HCT116 (cell line): ENCODE measurements around the gene LIMS2. TPM values are rescaled to one million over a fixed set of nuclear protein-coding genes. Genes with fewer than 3 reads are reported as not detected.

Source experiments
- ATAC-seq: fragments of 200-7000 bp; cut with Tn5 transposase; 2 replicates; pipeline ENCODE4 v1.9.1; 2020; ENCODE audit warnings: mild to moderate bottlenecking, moderate library complexity
- BruUV-seq: library from RNA; stranded (reverse); fragments of 400-500 nt; replicated peaks from 2 replicates; lab custom pipeline; 2021; lab: Mats Ljungman, UMichigan
- CTCF ChIA-PET: fragments of 300-600 bp; sonication (Branson Sonifier 250); formaldehyde crosslinking; loops from one replicate; lab custom pipeline; 2021; ENCODE audit warnings: antibody characterized with exemption; lab: Charles Lee
- POLR2A ChIA-PET: fragments of 300-600, 350-600 bp; sonication (Branson Sonifier 250); formaldehyde crosslinking; loops from one replicate; lab custom pipeline; 2021; ENCODE audit warnings: antibody characterized with exemption; lab: Charles Lee
- RAD21 ChIA-PET, 2 experiments: fragments of 300-600 bp; sonication (Branson Sonifier 250); formaldehyde crosslinking; loops; one replicate each; lab custom pipeline; 2023; ENCODE audit warnings: low total read pairs in 2 of 2; ENCODE audit not compliant: uncharacterized antibody in 2 of 2, unreplicated experiment in 2 of 2, low non-redundant PET in 1 of 2; lab: Charles Lee
- DNase-seq: peaks from one replicate; pipeline ENCODE4 v3.0.0-alpha.2; 2010; ENCODE audit warnings: low read depth, low spot score
- H2AFZ ChIP-seq: fragments of 200-600 bp; shearing (Covaris generic), sonication (generic); 2 replicates; pipeline ENCODE4 v1.6.1; 2017; ENCODE audit warnings: low read depth, mixed run types, mixed read lengths, antibody characterized with exemption, low read length; ENCODE audit not compliant: poor library complexity, severe bottlenecking
- H3K27ac ChIP-seq: 2 replicates; pipeline ENCODE4 v1.5.1; 2012; ENCODE audit warnings: low read depth, low read length
- H3K27me3 ChIP-seq: fragments of 200-600 bp; sonication (generic); 2 replicates; pipeline ENCODE4 v1.6.1; 2016; ENCODE audit warnings: mixed run types, low read length, mixed read lengths; ENCODE audit not compliant: insufficient read depth
- H3K36me3 ChIP-seq, 2 experiments: fragments of 200-500 bp in 1 of 2; fragments of 200-600 bp in 1 of 2; sonication (Bioruptor generic) in 1 of 2; sonication (generic) in 1 of 2; 2 replicates each; pipeline versions ENCODE4 v1.5.1 to v1.6.1; 2014 to 2016; ENCODE audit warnings: low read length in 2 of 2, inconsistent platforms in 1 of 2, mixed read lengths in 1 of 2, mixed run types in 1 of 2; ENCODE audit not compliant: insufficient read depth in 2 of 2, control insufficient read depth in 1 of 2
- H3K4me1 ChIP-seq, 2 experiments: fragments of 200-600 bp in 1 of 2; sonication (generic) in 1 of 2; 2 replicates each; pipeline versions ENCODE4 v1.5.1 to v1.6.1; 2012 to 2017; ENCODE audit warnings: low read length in 2 of 2, inconsistent platforms in 1 of 2, mild to moderate bottlenecking in 1 of 2, mixed read lengths in 1 of 2, mixed run types in 1 of 2, moderate library complexity in 1 of 2; ENCODE audit not compliant: insufficient read depth in 2 of 2, control insufficient read depth in 1 of 2
- H3K4me2 ChIP-seq: fragments of 200-600 bp; sonication (generic); 2 replicates; pipeline ENCODE4 v1.6.1; 2017; ENCODE audit warnings: mixed run types, low read length, mixed read lengths
- H3K4me3 ChIP-seq, 2 experiments: fragments of 200-600 bp in 1 of 2; sonication (generic) in 1 of 2; replicated peaks in 1 of 2; 2 replicates each; pipeline ENCODE4 v1.5.1; 2011 to 2016; ENCODE audit warnings: low read length in 2 of 2, control low read depth in 1 of 2, low read depth in 1 of 2, mild to moderate bottlenecking in 1 of 2, mixed read lengths in 1 of 2, mixed run types in 1 of 2
- H3K79me2 ChIP-seq: fragments of 200-600 bp; sonication (generic); 2 replicates; pipeline ENCODE4 v1.6.1; 2017; ENCODE audit warnings: mild to moderate bottlenecking, mixed run types, low read length, moderate library complexity, mixed read lengths; ENCODE audit not compliant: insufficient read depth
- H3K9ac ChIP-seq: fragments of 200-600 bp; sonication (generic); 2 replicates; pipeline ENCODE4 v1.6.1; 2016; ENCODE audit warnings: low read length, mixed read lengths
- H3K9me2 ChIP-seq: fragments of 200-600 bp; sonication (generic), shearing (Covaris generic); 2 replicates; pipeline ENCODE4 v1.6.1; 2017; ENCODE audit warnings: mixed run types, mild to moderate bottlenecking, moderate library complexity; ENCODE audit not compliant: insufficient read depth
- H3K9me3 ChIP-seq, 2 experiments: fragments of 200-500 bp in 1 of 2; fragments of 200-600 bp in 1 of 2; sonication (Bioruptor generic) in 1 of 2; sonication (generic) in 1 of 2; 2 replicates each; pipeline ENCODE4 v1.6.1; 2014 to 2017; ENCODE audit warnings: low read length in 2 of 2, mixed read lengths in 2 of 2, inconsistent platforms in 1 of 2, low read depth in 1 of 2, mild to moderate bottlenecking in 1 of 2, mixed run types in 1 of 2, moderate library complexity in 1 of 2; ENCODE audit not compliant: control insufficient read depth in 1 of 2, insufficient read depth in 1 of 2
- H4K20me1 ChIP-seq: fragments of 200-600 bp; sonication (generic), shearing (Covaris generic); 2 replicates; pipeline ENCODE4 v1.6.1; 2017; ENCODE audit warnings: mixed run types, mild to moderate bottlenecking, moderate library complexity; ENCODE audit not compliant: insufficient read depth
- ATF3 ChIP-seq: IDR thresholded peaks from 2 replicates; pipeline ENCODE4 v1.6.1; 2012
- CEBPB ChIP-seq: IDR thresholded peaks from 2 replicates; pipeline ENCODE4 v1.6.1; 2012; ENCODE audit warnings: low read depth
- EGR1 ChIP-seq: IDR thresholded peaks from 2 replicates; pipeline ENCODE4 v1.6.1; 2012; ENCODE audit warnings: low read depth
- ELF1 ChIP-seq: IDR thresholded peaks from 2 replicates; pipeline ENCODE4 v1.6.1; 2012; ENCODE audit warnings: low read depth, borderline replicate concordance
- EZH2 ChIP-seq: fragments of 200-600 bp; sonication (generic); IDR thresholded peaks from 2 replicates; pipeline ENCODE4 v1.6.1; 2017; ENCODE audit warnings: antibody characterized with exemption, mixed run types
- EZH2phosphoT487 ChIP-seq: fragments of 200-600 bp; IDR thresholded peaks from 2 replicates; pipeline ENCODE4 v1.6.1; 2018; ENCODE audit warnings: antibody characterized with exemption, borderline replicate concordance
- FOSL1 ChIP-seq: IDR thresholded peaks from 2 replicates; pipeline ENCODE4 v1.6.1; 2012; ENCODE audit warnings: low read depth
- JUND ChIP-seq: IDR thresholded peaks from 2 replicates; pipeline ENCODE4 v1.6.1; 2012
- POLR2AphosphoS5 ChIP-seq: IDR thresholded peaks from 2 replicates; pipeline ENCODE4 v1.6.1; 2011; ENCODE audit warnings: mild to moderate bottlenecking, low read depth, low read length, moderate library complexity
- RAD21 ChIP-seq: IDR thresholded peaks from 2 replicates; pipeline ENCODE4 v1.6.1; 2012; ENCODE audit warnings: low read depth, mild to moderate bottlenecking
- SP1 ChIP-seq: IDR thresholded peaks from 2 replicates; pipeline ENCODE4 v1.6.1; 2012; ENCODE audit warnings: low read depth
- SRF ChIP-seq: IDR thresholded peaks from 2 replicates; pipeline ENCODE4 v1.6.1; 2012; ENCODE audit warnings: low read depth
- TCF7L2 ChIP-seq: IDR thresholded peaks from 2 replicates; pipeline ENCODE4 v1.7.0; 2011; ENCODE audit warnings: borderline replicate concordance, inconsistent platforms; ENCODE audit not compliant: insufficient read depth, insufficient read length; ENCODE audit errors: extremely low read depth
- ZFX ChIP-seq: fragments of 450-650 bp; IDR thresholded peaks from 2 replicates; pipeline ENCODE4 v1.6.1; 2017
- ZNF274 ChIP-seq: fragments of 200-500 bp; sonication (Bioruptor generic); IDR thresholded peaks from 2 replicates; pipeline ENCODE4 v1.6.1; 2014; ENCODE audit warnings: mild to moderate bottlenecking, low read depth, low read length, inconsistent platforms
- intact Hi-C: fragments of 100-400 bp; cut with micrococcal nuclease; formaldehyde crosslinking; loops from 2 replicates; pipeline ENCODE4 v1.10.0; 2022
- total RNA-seq: library from RNA; stranded (reverse); gene quantifications from one replicate; pipeline ENCODE4 v1.2.1, GENCODE V29; 2021; ENCODE audit not compliant: unreplicated experiment
- TF ChIP-seq, protein P1 (sequence below): IDR thresholded peaks from 2 replicates; pipeline ENCODE4 v1.6.1; 2012
- TF ChIP-seq, protein P2 (sequence below): IDR thresholded peaks from 2 replicates; pipeline ENCODE4 v1.6.1; 2012; ENCODE audit warnings: low read depth
- TF ChIP-seq, protein P3 (sequence below): IDR thresholded peaks from 2 replicates; pipeline ENCODE4 v1.6.1; 2011; ENCODE audit warnings: mild to moderate bottlenecking, low read length, moderate library complexity; ENCODE audit not compliant: insufficient replicate concordance; ENCODE audit errors: extremely low read depth

LIMS2 gene
- total RNA-seq, 1 experiment from 2014 or later: 3.7 TPM

DNA sequence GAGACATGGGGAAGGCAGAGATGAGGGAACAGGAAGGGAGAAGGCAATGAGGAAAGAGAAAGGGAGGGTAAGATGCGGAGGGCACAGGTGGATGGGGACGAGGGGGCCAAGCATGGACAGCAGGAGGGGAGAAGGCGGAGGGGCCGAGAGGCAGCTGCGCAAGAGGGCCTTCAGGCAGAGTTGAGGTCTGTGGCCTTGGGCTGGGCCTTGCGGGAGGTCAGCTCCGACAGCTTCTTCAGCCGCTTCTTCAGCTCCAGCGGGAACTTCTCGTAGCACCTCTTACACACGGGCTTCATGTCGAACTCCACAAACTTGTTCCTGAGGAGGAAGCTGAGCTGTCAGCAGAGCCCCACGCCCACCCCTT is 36.2 kb downstream of the LIMS2 start (continued):
- TF ChIP-seq ATF3 (no peak), CEBPB (no peak), ELF1 (no peak), TCF7L2 (no peak)
- TF ChIP-seq, protein P1, sequence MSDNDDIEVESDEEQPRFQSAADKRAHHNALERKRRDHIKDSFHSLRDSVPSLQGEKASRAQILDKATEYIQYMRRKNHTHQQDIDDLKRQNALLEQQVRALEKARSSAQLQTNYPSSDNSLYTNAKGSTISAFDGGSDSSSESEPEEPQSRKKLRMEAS: no peak
- TF ChIP-seq, protein P2, sequence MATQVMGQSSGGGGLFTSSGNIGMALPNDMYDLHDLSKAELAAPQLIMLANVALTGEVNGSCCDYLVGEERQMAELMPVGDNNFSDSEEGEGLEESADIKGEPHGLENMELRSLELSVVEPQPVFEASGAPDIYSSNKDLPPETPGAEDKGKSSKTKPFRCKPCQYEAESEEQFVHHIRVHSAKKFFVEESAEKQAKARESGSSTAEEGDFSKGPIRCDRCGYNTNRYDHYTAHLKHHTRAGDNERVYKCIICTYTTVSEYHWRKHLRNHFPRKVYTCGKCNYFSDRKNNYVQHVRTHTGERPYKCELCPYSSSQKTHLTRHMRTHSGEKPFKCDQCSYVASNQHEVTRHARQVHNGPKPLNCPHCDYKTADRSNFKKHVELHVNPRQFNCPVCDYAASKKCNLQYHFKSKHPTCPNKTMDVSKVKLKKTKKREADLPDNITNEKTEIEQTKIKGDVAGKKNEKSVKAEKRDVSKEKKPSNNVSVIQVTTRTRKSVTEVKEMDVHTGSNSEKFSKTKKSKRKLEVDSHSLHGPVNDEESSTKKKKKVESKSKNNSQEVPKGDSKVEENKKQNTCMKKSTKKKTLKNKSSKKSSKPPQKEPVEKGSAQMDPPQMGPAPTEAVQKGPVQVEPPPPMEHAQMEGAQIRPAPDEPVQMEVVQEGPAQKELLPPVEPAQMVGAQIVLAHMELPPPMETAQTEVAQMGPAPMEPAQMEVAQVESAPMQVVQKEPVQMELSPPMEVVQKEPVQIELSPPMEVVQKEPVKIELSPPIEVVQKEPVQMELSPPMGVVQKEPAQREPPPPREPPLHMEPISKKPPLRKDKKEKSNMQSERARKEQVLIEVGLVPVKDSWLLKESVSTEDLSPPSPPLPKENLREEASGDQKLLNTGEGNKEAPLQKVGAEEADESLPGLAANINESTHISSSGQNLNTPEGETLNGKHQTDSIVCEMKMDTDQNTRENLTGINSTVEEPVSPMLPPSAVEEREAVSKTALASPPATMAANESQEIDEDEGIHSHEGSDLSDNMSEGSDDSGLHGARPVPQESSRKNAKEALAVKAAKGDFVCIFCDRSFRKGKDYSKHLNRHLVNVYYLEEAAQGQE: no peak

DNA sequence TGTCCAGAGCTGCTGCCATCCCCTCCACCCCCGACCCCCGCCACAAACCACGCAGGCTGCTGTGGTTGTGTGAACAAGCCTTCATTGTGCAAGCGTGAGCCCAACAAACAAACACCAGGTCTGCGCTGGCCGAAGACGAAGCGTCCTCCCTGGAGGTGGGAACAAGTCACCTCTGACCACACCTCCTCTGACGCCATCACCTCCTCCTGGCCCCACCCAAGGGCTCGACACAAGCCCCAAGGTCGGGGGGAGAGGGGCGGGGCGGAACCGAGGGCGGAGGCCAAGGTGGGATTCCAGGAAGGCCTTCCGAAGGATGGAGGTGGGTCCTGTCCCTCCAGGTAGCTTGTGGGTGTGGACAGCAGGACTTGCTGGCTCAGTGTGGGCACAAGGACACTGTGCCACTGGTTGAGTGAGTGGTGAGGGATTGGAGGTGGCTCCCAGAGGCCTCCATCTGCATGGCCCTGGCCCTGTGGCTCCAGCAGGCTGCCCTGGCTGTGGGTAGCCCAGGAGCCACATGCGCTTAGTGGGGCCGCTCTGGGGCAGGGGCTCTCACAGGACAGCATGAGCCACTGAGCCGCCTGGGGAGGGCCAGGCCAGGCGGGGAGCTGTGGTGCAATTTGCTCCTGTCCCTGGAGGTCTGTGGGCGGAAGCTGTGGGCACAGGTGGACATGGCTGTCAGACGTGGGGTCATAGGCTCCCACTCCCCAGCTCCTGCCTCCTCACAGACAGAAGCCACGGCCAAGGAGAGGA is 36.8 kb downstream of the LIMS2 start:
- no peak overlapping the region; the same call in 1 of the 2 replicates for H3K27ac ChIP-seq
- BruUV-seq: no TSS peak
- H4K20me1 ChIP-seq: no peaks in the 10 kb centered on the region
- ATAC-seq (0 out of 2 replicates have a peak, but pooled peaks have one; percentile 9), DNase-seq (no peak)
- intact Hi-C loops: no loop called here
- H2AFZ ChIP-seq: no peak overlapping the region
- no peak overlapping the region for H3K9ac ChIP-seq
- no peaks in the 10 kb centered on the region for H3K79me2 ChIP-seq
- no peaks in the 10 kb centered on the region for H3K9me3 ChIP-seq
- H3K4me3 ChIP-seq: no peak overlapping the region
- ChIA-PET POLR2A (no interaction called here), RAD21 (interaction anchor here in 1 of 2 experiments (0.9 kb wide), 1 partner anchor 47 kb away, joined by 3 read pairs; no protein-coding TSS in a partner anchor), CTCF (interaction anchor here (1.3 kb wide), 1 partner anchor 47 kb away, joined by 6 read pairs; no protein-coding TSS in a partner anchor)
- H3K4me1 ChIP-seq: peaks cover 8 to 19% of the 10 kb centered on the region in 2 experiments
- H3K27me3 ChIP-seq: no peaks in the 10 kb centered on the region
- H3K4me2 ChIP-seq: 0 out of 2 replicates have a peak overlapping the region, but pooled peaks have one; percentile 62
- H3K36me3 ChIP-seq: no peaks in the 10 kb centered on the region
- H3K9me2 ChIP-seq: no peaks in the 10 kb centered on the region
- TF ChIP-seq ZFX (no peak), JUND (no peak), ELF1 (no peak), SRF (no peak), EZH2phosphoT487 (no peak), SP1 (no peak), FOSL1 (no peak), ZNF274 (no peak), TCF7L2 (no peak), EGR1 (no peak), POLR2AphosphoS5 (no peak), EZH2 (no peak), ATF3 (no peak), RAD21 (no peak), CEBPB (no peak)
- TF ChIP-seq, protein P3, sequence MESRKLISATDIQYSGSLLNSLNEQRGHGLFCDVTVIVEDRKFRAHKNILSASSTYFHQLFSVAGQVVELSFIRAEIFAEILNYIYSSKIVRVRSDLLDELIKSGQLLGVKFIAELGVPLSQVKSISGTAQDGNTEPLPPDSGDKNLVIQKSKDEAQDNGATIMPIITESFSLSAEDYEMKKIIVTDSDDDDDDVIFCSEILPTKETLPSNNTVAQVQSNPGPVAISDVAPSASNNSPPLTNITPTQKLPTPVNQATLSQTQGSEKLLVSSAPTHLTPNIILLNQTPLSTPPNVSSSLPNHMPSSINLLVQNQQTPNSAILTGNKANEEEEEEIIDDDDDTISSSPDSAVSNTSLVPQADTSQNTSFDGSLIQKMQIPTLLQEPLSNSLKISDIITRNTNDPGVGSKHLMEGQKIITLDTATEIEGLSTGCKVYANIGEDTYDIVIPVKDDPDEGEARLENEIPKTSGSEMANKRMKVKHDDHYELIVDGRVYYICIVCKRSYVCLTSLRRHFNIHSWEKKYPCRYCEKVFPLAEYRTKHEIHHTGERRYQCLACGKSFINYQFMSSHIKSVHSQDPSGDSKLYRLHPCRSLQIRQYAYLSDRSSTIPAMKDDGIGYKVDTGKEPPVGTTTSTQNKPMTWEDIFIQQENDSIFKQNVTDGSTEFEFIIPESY: no peak
